ENCODE data around the gene TECTA. TPM values are rescaled to one million over a fixed set of nuclear protein-coding genes. Genes with fewer than 3 reads are reported as not detected.

Gene TECTA, protein sequence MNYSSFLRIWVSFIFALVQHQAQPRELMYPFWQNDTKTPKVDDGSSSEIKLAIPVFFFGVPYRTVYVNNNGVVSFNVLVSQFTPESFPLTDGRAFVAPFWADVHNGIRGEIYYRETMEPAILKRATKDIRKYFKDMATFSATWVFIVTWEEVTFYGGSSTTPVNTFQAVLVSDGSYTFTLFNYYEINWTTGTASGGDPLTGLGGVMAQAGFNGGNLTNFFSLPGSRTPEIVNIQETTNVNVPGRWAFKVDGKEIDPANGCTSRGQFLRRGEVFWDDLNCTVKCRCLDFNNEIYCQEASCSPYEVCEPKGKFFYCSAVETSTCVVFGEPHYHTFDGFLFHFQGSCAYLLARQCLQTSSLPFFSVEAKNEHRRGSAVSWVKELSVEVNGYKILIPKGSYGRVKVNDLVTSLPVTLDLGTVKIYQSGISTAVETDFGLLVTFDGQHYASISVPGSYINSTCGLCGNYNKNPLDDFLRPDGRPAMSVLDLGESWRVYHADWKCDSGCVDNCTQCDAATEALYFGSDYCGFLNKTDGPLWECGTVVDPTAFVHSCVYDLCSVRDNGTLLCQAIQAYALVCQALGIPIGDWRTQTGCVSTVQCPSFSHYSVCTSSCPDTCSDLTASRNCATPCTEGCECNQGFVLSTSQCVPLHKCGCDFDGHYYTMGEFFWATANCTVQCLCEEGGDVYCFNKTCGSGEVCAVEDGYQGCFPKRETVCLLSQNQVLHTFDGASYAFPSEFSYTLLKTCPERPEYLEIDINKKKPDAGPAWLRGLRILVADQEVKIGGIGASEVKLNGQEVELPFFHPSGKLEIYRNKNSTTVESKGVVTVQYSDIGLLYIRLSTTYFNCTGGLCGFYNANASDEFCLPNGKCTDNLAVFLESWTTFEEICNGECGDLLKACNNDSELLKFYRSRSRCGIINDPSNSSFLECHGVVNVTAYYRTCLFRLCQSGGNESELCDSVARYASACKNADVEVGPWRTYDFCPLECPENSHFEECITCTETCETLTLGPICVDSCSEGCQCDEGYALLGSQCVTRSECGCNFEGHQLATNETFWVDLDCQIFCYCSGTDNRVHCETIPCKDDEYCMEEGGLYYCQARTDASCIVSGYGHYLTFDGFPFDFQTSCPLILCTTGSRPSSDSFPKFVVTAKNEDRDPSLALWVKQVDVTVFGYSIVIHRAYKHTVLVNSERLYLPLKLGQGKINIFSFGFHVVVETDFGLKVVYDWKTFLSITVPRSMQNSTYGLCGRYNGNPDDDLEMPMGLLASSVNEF (N-terminal part only)
- total RNA-seq (2014; rRNA removed; shearing (Covaris generic)): 0.17 and 0.42 TPM in 2 replicates

DNA sequence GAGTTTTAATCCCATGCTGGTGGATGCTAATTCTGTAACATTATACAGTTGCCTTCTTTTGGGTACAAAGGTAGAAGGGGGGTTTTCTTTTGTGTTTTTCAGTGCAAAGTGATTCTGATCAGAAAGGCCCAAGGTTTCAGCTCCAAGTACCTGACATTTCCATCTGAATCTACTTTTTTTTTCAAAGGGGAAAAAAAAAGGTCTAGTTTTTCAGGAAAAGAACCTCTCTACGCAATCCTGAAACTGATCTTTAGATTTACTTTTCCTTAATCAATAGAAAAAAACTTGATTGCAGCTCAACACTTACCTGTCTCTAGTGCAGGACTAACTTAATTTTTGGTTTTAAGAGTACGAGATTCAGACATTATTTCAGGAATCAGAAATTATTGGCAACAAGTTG is at the start of gene TECTA:
Gene TECTA (plus strand): TSS at position 301 of the 400 bp plus-strand sequence. CDS start 1,423 bp downstream, outside the sequence.
- no peak for DNase-seq (ENCODE audit: low read depth)

DNA sequence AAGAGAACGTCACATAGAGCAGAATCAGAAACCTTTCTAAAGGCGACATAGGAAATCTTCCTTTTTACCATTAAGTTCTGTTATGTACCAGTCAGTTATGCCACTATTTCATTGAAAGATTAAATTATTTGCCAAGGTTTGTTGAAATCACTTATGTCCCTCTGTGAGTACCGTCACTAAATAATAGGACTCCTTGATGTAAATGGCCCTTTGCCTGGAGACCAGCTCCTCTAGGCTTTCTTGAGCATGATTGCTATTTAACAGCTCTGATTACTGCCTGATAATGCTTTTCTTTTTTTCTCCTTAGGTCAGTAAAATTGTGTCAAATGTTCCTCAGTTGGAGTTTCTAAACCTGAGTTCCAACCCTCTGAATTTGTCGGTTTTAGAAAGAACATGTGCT is 47.8 kb upstream of the TECTA start:
- no peak for DNase-seq (ENCODE audit: low read depth)

DNA sequence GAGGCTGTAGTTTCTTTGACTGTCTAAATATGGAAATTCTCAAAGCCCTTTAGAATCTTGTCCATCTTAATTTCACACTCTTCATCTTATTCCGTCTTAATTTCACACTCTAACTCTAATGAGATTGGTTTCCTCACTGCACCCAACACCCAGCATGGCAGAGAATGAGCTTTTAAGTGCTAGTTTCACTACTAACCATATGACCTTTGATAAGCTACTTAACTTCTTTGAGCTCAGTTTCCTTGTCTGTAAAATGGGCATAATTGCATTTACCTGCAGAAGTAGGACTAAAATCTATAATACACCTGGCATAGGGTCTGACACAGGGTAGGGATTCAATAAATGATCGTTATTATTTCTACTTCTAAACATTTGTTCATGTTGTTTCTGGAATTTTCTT is 46.8 kb upstream of the TECTA start:
- no peak for DNase-seq (ENCODE audit: low read depth)

DNA sequence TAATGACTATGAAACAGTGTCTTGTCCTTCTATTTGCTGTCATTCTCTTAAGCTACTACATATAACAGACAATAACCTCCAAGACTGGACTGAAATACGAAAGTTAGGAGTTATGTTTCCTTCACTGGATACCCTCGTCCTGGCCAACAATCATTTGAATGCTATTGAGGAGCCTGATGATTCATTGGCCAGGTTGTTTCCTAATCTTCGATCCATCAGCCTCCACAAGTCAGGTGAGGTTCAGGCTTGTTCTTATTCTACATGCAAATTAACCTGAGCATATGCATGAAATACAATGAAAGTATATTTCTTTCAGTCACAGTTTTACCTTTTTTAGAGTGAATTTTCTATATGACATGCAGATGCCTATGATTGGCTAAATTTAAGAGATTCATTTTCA is 46.0 kb upstream of the TECTA start:
- DNase-seq (ENCODE audit: low read depth): no peak

DNA sequence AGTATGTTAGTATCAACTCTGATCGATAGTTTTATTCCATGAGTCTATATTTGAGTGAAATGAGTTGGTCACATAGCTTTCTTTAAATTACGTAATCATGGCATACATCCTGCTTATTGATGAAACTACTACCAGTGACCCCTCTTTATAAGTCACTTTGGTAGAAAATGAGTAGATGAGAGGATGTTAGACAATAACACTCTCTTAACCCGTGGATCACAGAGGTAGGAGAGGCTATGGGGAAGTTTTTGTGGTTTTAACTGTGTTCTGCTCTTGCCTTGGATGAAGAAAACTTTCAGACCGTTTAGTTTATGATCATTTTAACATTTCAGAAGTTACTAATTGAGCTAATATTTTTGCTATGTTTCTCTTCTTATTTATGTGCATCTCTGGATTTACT is 43.1 kb upstream of the TECTA start:
- no peak for DNase-seq (ENCODE audit: low read depth)

DNA sequence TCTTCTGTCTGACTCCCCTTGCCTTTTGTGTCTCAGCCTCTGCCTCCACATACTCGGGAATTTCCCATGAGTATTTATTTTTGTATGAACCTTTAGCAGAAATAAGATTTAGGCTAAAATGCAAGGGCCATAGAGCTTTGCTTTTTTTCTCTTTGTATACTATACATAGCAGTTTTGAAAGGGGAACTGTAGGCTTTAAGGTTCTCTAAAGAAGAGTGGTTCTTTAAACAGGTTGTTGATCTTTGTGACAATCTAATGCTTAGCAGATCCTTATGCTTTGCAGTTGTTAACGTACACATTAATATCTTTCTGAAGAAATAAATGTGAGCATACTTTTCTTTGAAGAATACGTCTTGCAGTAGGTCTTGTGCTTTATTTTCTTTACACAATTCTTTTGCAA is 42.1 kb upstream of the TECTA start:
- DNase-seq (ENCODE audit: low read depth): no peak

DNA sequence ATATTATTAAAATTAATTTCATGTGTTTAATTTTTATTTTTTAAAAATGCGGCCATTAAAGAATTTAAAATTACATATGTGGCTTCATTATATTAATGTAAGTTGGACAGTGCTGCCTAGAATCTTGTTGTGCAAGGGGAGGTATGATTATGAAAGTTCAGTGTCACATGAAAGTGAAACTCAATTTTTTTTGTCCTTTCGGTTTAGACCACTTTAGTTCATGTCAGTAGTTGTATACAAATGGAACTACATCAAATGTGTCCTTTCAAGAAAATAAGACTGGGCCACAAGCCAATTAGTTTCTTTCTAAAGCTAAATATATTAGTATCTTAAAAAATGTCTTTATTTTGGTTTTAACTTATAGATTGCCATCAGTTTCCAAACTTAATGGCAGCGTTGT is 41.4 kb upstream of the TECTA start:
- DNase-seq (ENCODE audit: low read depth): no peak

DNA sequence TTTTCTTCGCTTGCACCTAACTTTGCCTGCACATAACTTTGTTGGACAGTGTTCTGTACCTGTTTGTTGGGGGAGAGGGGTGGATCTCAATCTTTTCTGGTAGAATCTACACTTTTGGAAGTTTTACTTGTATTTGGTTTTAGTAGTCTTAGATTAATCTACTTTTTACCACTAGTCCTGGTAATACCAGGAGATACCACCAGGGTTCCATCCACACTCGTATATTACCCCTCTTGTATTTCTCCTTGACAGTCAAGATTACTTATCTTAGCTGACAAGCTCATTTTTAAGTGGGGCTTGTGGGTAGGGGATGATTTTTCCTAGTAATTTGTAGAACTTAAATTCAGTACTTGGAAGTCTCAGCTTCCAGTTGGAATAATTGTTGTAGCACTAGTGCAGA is 37.3 kb upstream of the TECTA start:
- DNase-seq (ENCODE audit: low read depth): no peak

DNA sequence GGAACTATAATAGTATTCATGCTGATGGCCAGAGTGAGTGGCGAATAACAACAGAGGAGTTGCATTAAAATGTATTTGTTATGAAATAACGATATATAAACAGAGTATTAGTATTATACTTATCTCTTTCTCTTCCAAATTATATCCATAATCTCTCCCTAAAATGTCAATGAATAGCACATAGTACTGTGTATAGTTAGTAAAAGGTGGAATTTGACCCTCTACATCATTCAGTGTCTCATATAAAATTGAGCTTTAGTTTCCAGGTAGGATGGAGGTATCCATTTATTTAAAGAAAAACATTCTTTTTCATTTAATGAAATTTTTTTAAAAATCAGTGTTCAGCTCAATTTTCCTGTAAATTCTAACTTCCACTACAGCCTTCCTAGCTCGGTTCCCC is 34.4 kb upstream of the TECTA start:
- DNase-seq (ENCODE audit: low read depth): no peak

DNA sequence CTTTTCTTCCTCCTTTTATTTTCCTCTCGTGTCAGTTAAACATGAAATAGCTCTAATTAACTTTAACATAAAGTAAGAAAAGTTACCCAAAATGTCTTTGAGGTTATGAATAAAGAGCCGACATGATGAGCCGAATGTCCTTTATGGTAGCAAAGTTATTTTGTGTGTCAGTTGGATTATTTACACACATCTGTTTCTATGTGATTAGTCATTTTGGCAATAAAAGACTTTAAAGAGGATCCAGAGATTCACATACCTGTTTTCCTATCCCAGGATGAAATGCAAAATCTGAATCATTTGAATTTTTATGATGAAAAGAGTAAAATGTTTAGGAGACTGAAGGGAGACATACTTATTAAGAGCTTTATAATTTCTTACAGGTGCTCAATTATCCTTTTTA is 34.0 kb upstream of the TECTA start:
- no peak for DNase-seq (ENCODE audit: low read depth)

DNA sequence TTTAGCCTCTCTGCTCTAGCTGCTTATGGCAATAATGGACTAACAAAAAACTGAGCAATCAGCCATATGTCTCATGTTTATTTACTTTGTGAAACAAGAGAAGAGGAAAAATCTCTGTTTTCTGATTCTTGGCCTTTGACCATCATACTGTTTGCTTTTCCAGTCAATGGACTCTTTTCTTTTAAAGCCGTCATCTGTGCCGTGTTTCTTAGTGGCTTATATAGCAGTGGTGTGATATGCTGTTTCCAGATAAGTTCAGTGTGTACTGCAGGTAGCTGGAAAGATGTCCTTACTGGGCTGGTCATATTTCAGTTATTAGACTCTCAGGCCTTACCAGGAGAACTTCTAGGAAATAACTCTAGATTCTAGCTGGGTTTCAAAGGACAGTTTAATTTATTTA is 33.6 kb upstream of the TECTA start:
- no peak for DNase-seq (ENCODE audit: low read depth)

DNA sequence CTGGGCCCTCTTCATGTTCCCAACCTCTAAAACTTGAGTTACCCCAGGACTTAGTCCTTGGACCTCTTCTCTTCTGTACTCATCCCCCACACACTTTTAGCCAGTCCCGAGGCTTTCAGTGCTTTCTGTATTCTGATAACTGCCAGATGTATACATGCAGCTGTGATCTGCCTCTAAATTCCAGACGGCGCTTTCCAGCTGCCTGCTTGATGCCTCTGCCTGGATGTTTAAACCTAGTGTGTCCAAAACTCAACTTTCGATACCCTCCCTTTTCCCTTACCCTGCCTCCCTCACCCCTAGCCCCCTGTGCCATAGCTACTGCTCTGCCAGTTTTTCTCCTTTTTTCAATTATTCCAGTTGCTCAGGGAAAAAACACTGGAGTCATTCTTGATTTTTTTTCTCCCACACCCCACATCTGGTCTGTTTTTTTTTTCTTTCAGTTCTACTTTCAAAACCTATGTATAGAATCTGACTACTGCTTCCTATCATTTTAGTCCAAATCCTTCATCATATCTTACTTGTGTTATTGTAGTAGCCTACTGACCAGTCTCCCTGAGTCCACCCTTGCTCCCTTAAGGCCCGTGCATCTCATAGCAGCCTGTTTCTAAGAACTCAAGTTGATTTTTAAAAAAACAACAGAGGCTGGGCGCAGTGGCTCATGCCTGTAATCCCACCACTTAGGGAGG is 32.9 kb upstream of the TECTA start:
- DNase-seq (ENCODE audit: low read depth): no peak

DNA sequence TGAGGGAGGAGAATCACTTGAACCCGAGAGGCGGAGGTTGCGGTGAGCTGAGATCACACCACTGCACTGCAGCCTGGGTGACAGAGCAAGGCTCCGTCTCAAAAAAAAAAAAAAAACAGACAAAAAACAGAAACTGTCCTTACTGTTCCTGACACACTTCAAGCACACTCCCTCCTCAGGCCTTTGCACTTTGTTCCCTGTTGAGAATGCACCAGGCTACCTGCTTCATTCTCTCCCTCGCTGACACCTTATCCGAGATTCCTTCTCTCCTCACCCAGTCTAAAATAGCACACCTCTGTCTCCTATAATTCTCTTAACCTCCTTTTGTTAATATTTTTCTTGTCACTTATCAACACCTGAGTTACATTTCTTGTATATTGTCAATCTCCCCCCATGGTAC is 32.3 kb upstream of the TECTA start:
- no peak for DNase-seq (ENCODE audit: low read depth)

DNA sequence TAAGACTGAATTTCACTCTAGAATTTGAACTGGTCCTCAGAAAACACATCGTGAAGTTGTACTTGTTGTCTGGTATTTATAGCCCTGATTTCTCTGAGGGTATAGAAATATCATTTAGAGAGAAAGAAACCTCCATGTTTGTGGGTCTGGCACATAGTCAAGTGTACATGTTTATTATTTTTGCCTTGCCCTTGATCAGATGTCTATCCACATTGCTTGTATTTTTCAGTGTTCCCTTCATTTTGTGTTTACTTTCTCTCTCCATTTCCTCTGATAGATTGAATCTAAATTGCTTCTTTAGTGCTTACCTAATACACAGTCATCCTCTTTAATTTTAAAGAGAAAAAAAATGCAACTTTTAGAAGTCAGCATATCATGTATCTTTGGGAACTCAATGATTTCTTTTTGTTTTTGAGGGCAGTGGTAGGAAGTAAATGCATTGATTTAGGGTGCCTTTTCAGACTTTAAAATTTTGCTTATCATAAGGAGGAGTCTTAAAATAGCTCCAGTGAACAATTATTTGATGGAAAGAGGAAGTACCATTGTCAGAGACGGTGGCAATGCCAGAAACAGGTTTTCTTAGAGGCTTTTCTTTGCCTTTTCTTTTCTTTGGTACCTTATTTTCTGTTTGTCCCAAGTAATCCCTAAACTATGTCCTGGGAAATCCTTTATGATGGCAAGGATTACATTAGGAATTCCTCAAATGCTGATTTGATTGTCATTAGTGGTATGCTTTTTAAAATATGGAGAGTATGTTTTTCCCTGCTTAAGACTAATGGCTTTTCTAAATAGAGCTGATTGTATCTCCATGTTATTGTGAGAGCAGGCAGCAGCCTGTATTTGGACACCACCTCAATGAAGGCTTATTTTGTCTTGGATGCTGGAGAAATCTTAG is 29.8 kb upstream of the TECTA start:
- DNase-seq (ENCODE audit: low read depth): no peak

DNA sequence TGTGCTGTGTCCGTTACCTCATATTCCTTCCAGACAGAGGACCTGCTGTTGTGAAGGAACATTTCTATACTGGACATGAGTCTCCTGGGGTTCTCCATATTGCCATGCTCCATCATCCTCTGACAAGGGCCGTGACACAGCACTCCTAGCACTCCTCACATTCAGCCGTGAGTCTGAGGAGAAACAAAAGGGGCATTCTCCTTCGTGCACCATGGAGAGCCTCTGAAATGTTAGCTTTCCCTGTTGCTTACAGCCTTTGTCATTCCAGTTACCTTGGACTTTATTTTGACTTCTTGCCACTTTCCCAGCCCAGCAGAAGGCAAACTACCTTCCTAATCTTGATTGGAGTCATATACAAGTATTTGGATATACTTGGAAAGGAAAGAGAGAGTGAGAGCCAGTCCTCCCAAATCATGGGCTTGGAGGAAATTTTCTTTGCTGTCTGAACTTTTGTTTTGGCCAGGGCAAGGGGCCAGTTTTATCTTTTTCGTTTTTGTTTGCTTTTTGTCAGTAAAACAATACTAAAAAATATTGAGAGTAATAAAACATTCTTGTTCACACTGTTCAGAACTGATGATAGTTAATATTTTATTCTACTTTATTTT is 29.1 kb upstream of the TECTA start:
- DNase-seq (ENCODE audit: low read depth): no peak

DNA sequence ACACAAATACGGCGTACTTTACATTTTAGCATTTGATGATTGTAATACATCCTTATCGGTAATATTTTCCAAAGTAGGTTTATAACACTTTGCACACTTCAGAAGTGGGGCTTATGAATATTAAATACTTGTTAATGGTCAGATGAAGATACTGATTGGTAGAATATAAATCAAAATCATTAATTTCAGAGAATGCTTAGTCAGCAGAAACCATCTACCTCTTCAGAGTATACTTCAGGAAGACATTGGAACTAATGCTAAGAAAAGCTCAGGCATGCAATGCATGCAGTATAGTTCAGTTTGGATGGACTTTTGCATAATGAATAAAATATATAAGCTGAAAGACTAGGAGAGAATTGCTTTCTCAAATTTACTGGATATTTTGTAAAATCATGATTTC is 19.7 kb upstream of the TECTA start:
- no peak for DNase-seq (ENCODE audit: low read depth)

DNA sequence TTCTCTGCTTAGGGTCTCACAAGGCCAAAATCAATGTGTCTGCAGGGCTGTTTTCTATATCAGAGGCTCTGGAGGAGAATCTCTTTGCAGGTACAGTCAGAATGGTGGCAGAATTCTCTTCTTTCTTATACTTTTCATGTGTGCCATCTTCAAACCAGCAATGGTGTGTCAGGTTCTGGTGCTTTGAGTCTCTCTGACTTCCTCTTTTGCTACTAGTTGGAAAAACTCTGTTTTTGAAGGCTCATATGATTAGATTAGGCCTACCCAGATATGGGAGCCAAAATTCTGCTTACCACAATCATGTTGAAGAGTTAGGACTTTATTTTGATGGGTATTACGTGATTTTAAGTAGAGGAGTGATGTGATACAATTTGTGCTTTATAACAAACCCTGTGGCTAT is 18.8 kb upstream of the TECTA start:
- DNase-seq (ENCODE audit: low read depth): no peak

DNA sequence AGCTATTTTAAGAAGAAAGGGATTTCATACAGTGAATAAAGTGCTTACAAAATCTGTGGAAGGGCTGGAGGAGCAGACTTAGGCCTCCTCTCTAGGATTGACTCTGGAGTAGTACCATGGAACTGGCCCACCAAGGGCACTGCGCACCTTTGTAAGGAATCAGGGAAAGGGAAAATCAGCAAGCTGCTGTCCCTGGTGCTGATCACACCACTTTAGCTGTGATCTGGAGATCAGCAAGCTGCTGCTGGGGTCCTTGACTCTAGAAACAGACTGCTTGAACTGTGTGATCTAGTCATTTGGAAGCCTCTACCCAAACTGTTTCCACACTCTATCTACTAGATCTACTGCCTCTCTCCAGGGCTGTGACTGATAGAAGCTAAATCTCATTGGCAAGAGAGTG is 18.4 kb upstream of the TECTA start:
- DNase-seq (ENCODE audit: low read depth): no peak

DNA sequence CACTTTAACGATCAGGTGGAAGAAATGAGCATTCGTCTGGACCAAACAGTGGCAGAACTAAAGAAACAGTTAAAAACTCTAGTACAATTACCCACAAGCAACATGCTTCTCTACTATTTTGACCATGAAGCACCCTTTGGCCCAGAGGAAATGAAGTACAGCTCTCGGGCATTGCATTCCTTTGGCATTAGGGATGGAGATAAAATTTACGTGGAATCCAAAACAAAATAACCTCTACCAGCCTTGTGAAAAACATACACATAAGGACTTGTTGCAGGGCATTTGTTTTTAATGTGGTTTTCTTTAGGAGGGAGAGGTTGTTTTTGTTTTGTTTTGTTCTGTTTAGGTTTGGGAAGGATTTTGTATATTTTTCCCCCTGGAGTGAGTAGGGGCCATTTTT is 14.2 kb upstream of the TECTA start:
- DNase-seq (ENCODE audit: low read depth): peak; percentile 52

DNA sequence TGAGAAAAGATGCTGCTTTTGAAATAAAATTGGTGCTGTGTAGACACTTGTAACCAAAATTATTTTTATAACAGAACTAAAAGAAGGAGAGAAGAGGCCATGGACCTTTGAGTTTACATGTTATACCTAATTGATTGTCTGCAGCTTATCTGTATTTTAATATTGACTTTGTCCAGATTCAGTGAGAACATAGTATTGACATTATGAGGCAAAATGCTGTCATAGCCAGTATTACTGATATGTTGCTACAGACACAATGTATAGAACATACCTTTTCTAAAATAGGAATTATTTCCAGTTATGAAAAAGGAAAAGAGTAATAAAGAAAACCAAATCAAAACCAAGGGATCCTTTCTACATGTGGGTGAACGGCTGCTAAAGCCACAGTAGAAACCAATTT is 11.5 kb upstream of the TECTA start:
- DNase-seq (ENCODE audit: low read depth): no peak
